Activated naive CD8-positive, alpha-beta T cell treated with anti-CD3 and anti-CD28 coated beads, Interleukin-2, amount 50 U/mL, for 16 hours (primary cell): Measurements from ENCODE around the gene GIPC2.

Experiments used
- DNase-seq: peaks from one replicate; pipeline ENCODE4 v3.0.0-alpha.2; 2020; ENCODE audit warnings: low read depth, low spot score

Gene GIPC2

GRCh38 chr1:78143673-78144072, 97.9 kb downstream of the GIPC2 start:
- no peak for DNase-seq

DNA sequence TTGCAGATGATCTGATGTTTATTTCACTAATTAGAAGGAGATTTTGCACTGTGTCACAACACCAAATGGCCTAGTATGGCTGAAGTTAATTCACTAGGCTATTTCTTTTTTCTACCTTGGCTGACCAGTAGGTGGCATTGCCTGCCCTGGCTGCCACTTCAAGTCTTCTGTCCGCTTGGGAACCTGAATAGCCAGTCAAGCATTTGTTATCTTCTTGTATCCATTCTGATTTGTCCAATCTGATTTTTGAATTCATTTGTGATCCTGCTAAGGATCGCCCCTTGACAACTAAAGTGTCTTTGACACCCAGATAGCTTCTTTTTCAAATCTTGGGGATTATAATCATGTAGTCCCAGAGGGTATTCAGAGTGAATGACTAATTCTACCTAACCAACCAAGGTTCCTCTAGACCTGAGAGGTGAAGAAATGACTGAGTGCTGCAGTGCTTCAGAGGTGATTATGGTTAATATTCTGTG, 99.4 kb downstream of the GIPC2 start:
- DNase-seq, result no peak

DNA sequence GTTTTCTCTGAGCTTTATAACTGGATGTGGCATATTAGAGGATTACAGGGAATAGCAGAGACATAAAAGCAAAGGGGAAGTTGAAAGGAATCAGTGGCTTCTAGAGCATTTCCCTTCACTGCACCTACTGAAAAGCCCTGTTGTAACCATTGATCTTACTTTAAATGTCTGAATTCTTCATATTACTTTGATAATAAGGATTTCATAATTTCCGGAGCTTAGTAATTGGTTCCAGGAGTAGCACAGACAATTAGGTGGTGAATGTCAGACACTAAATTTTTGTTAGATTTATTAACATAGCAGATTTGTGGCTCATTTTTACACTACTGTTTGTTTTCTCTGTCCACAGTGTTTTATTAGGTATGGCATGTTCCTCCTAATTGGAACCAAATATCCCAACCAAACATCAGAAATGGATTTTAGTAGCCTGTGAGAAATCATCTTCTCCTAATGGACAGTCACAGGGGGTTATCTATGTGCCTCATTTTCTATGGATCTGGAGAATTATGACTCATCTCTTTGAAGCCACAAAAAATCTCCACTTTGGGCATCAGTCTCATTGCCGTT, 100.5 kb downstream of the GIPC2 start:
- DNase-seq, result no peak

DNA sequence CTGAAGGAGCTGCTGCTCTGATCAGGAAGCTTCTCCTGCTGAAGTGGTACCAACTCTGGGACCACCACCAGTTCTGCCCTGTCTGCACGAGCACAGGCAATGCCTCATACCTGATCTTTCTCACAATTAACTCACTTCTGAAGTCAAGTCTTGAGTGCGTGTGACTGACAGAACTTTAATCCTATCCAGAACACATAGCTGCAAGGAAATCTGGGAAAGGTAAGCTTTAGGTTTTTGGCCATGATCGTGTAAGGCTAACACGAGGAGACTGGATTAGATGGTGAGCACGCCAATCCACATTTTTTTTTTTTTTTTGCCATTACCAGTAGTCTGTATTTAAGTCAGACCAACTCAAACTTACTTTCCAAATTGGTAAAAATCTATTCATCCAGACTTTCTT, 101.3 kb downstream of the GIPC2 start:
- no peak for DNase-seq

DNA sequence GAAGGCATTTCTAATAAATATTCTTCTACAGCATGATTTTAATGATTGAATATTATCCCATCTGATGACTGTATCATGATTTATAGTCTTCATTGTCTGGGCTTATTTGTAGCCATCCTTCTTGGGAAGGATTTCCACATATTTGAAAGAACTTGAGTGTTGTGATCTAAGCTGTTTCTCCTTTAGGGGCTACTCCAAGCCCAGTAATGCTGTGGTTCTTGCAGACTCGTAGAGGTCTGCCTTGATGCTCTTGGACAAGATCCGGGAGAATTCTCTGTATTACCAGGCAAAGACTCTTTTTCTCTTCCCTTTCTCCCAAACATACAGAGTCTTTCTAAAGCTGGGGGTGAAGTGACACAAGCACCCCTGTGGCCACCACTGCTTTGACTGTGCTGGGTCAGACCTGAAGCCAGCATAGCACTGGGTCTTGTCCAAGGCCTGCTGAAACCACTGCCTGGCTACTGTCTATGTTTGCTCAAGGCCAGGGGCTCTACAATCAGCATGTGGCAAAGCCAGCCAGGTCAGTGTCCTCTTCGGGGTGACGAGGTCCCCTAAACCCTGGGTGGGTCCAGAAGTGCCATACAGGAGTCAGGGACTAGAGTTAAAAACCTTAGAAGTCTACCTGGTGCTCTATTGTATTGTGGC, 107.4 kb downstream of the GIPC2 start:
- DNase-seq, result no peak

GRCh38 chr1:78155121-78155520, 109.4 kb downstream of the GIPC2 start:
- DNase-seq, result no peak

DNA sequence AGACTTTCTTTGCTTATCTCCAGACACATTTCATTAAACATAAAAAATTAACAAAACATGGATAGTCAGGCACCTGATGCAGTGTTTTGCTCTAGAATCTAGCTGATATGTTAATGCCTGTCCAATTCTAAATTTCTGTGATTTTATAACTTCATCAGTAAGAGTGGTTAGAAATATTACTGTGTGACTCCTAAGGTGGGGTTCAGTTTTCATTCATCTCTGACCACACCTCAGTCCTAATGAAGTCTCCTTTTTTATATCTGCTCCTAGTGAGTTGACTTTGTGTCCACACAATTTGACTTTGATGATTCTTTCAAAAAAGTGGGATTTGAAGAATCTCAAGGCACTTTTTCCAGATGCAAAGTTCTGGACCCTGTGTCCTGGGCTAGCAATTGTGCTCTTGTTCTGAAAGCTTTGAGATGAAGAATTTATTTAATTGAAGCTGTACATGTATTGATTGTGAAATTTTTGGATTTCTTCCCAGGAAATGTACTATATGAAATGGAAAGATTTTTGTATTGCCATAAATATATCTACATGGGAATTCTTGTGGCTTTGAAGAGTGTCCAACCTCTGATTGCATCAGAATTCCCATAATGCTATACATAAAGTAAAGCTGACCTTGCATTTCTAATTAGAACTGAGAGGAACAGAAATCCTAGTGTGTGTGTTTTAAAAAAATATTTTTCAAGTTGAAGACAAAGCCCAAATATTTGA, 111.2 kb downstream of the GIPC2 start:
- no peak for DNase-seq

- DNase-seq, result no peak
Measured at GRCh38 chr1:78165816-78166215, 120.0 kb downstream of the GIPC2 start.

DNA sequence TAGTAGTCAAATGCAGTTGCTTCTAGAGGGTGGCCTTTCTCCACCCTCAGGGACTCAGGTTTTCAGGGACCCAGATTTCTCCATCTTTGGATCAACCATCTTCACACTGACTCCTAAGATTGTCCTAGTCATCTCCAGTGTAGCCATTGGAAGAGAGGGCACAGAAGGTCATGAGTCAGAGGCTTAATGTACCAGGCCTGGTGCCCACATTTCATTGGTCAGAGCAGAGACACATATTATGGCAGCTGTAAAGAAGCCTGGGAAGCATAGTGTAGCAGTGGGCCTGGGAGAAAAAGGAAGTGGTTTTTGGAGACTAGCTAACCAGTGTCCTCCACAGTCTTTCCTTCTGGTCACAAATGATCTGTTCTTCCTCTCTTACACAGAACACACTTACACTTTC, 122.5 kb downstream of the GIPC2 start:
- DNase-seq, result no peak

DNA sequence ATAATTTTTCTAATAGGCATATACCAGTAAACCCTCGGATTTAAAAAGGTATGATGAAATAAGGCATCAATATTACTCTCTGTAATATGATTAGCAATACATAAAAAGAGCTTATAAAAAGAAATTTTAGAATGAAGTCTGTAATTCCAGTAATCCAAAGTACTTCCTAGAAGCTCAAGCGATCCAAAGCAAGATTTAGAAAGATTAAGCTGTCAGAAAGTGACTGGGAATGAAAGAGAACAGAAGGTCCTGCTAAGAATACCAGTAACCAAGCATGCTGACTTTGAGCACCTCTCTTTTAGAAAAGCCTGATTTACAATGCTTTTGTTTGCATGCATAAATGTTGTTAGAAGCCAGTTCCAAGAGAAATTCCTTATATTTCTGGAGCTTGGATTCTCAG, 125.1 kb downstream of the GIPC2 start:
- DNase-seq, result no peak

- no peak for DNase-seq
Measured at GRCh38 chr1:78171736-78172590, 126.2 kb downstream of the GIPC2 start.

DNA sequence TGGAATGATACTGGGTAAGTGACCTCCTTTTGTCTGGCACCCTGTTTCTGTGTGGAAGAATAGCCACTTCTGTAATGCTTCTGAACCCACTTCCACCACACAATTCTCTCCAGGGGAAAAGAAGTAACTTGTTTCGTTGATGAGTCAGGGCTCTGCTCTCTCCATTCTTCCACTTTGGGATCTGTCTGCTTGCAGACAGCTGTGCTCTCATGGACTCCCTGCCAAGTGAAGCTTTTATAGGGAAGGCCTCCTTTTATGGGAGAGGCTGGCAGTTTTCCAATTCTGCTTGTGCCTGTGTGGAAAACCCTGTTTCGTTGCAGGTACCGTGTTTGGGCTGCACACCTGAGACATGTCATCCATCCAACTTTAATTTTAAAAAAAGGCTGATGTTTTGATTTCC, 130.7 kb downstream of the GIPC2 start:
- no peak for DNase-seq

DNA sequence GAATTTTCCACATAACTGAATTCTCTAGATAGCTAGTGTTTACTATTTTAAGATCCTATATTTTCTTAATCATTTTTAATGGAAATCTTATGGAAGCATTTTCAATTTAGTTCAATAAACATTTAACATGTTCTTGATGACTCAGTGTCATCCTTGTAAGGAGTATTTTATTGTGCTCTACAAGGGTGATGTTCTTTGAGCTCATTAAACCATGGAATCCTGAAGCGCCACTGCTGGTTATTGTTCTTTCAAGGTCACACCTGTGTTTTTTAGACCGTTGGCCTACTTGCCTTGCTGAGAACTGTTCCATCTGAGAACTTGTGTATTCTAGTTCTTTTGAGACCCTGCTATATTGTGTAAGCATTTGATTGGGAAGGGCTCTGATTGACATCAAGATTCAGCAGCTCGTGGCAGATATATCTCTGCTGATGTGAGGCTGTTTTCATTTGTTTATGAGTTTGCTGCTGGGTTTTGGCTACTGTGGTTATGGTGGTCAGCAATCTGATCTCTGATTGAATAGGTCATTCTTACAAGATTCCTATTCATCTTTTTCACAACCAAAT, 132.0 kb downstream of the GIPC2 start:
- DNase-seq, result no peak

- DNase-seq, result no peak
Measured at GRCh38 chr1:78178816-78179215, 133.1 kb downstream of the GIPC2 start.

DNA sequence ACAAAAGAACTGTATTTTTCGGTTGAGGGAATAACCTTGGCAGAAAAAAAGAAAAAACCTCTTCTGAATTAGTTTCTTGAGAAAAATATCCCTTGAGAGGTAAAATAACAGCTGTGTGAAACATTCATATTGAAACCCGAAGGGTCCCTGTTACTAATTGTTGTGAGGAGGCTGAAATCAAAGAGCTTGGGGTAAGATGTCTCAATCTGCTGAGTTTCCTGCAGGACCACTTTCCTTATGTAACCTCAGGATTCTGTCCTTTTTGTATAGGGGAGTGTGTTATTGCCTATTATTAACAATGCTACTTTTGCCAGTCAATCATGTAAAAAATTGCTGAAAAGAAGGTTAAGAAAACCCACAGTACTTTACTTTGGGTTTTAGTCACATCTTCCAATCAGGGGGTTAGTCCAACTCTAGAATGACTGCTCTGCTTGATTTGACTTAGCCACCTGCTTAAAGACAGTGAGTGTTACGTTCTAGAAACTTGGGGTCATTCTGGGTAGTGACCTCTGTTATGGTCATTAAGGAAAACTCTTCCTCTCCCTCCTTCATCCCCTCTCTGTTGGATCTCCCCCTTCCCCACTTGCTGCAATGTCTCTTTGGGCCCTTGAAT, 138.8 kb downstream of the GIPC2 start:
- DNase-seq, result no peak
